Stomach (tissue), 9 donors: ENCODE measurements around the gene ZNF275. TPM values are rescaled to one million over a fixed set of nuclear protein-coding genes. Genes with fewer than 3 reads are reported as not detected.

Source experiments
- DNase-seq, 2 donors: peaks; one replicate each; pipeline versions ENCODE4 v3.0.0 to v3.0.0-alpha.2; 2013 to 2019
- H3K27ac ChIP-seq, 5 donors: fragments of 200-600 bp in 4 of 5; sonication (generic) in 4 of 5; one replicate each; pipeline ENCODE4 v1.5.1; 2013 to 2019; ENCODE audit warnings: mild to moderate bottlenecking in 1 of 5, moderate library complexity in 1 of 5
- H3K27me3 ChIP-seq, 3 donors: fragments of 200-600 bp; sonication (generic); one replicate each; pipeline ENCODE4 v1.5.1; 2017 to 2019; ENCODE audit warnings: mixed run types in 1 of 3
- H3K36me3 ChIP-seq, 4 donors: fragments of 200-600 bp; sonication (generic); 1 replicate in 3 of 4; 2 replicates in 1 of 4; pipeline ENCODE4 v1.5.1; 2016 to 2019
- H3K4me1 ChIP-seq, 4 donors: fragments of 200-600 bp; sonication (generic); one replicate each; pipeline ENCODE4 v1.5.1; 2016 to 2019
- H3K4me3 ChIP-seq, 4 donors: fragments of 200-600 bp; sonication (generic) in 3 of 4; one replicate each; pipeline ENCODE4 v1.5.1; 2016 to 2019; ENCODE audit warnings: mild to moderate bottlenecking in 1 of 4
- H3K9me3 ChIP-seq, 4 donors: fragments of 200-600 bp; sonication (generic); one replicate each; pipeline ENCODE4 v1.5.1; 2016 to 2019
- CTCF ChIP-seq, 7 experiments: fragments of 450-650 bp in 4 of 7; fragments of 200-600 bp in 3 of 7; sonication (generic) in 3 of 7; IDR thresholded peaks; one replicate each; pipeline ENCODE4 v1.5.1; 2016 to 2019; ENCODE audit warnings: antibody characterized with exemption in 7 of 7, control low read depth in 2 of 7, mild to moderate bottlenecking in 1 of 7
- EP300 ChIP-seq: sonication (generic); formaldehyde crosslinking; IDR thresholded peaks from one replicate; pipeline ENCODE4 v1.6.1; 2017; ENCODE audit warnings: antibody characterized with exemption
- POLR2A ChIP-seq, 4 donors: fragments of 450-650 bp; IDR thresholded peaks; one replicate each; pipeline ENCODE4 v1.6.1; 2016; ENCODE audit warnings: antibody characterized with exemption in 4 of 4, control low read depth in 2 of 4, mild to moderate bottlenecking in 1 of 4, moderate library complexity in 1 of 4
- POLR2AphosphoS5 ChIP-seq, 3 donors: sonication (generic); formaldehyde crosslinking; IDR thresholded peaks; one replicate each; pipeline ENCODE4 v1.6.1; 2016; ENCODE audit warnings: antibody characterized with exemption in 3 of 3
- WGBS, 5 donors: extraction: QIAGEN DNeasy Blood & Tissue Kit in 3 of 5; methylation state at CpG; one replicate each; pipeline versions ENCODE4 v1.1.5 to v1.1.7; 2013 to 2018; 5-methylcytosine and 5-hydroxymethylcytosine counted together
- intact Hi-C: fragments of 100-400 bp; cut with DNase I; formaldehyde crosslinking; loops from one replicate; pipeline ENCODE4 v1.15.1; 2023; ENCODE audit warnings: low total_unique reads
- polyA plus RNA-seq, 3 donors: library from polyadenylated mRNA; stranded (reverse); fragments of 200-250 nt; gene quantifications; one replicate each; pipeline ENCODE4 v1.2.3, GENCODE V29; 2013
- total RNA-seq, 5 donors: library from RNA; depleted of rRNA; stranded (reverse); fragments of >200 nt; gene quantifications; one replicate each; pipeline versions ENCODE4 v1.1.0 to v1.2.3, GENCODE V29; 2014 to 2016
- donor health status: healthy with polysubstance abuse.
- donor health status: Bipolar disorder and iron deficiency.
- donor health status: healthy.

ZNF275 gene
- total and polyA plus RNA-seq, 8 donors, result 0.87 to 13.4 (median 3.7) TPM

GRCh38 chrX:153310901-153311300 lies 23.1 kb upstream of the ZNF275 start:
- intact Hi-C loops, result no loop called here
- Histone ChIP-seq H3K27ac (no peak overlapping the region), H3K27me3 (peaks cover 0 to 10% (median 6%) of the 10 kb centered on the region in 3 donors), H3K4me1 (no peaks in the 10 kb centered on the region), H3K36me3 (no peaks in the 10 kb centered on the region), H3K4me3 (no peak overlapping the region), H3K9me3 (no peaks in the 10 kb centered on the region)
- no peak for TF ChIP-seq CTCF (IDR thresholded peaks at IDR 0.05)
- TF ChIP-seq POLR2A (IDR thresholded peaks at IDR 0.05), result no peak
- no peak for TF ChIP-seq EP300
- no peak for TF ChIP-seq POLR2AphosphoS5 (IDR thresholded peaks at IDR 0.05)
- DNase-seq, result no peak
- WGBS, 5 donors, result 79 to 90% (median 82%) methylated on average over 8 to 9 of the region's 9 CpGs

GRCh38 chrX:153312041-153312440 lies 21.9 kb upstream of the ZNF275 start:
- Histone ChIP-seq H3K4me3 (no peak overlapping the region), H3K27ac (no peak overlapping the region), H3K36me3 (no peaks in the 10 kb centered on the region), H3K27me3 (peaks cover 0 to 6% (median 5%) of the 10 kb centered on the region in 3 donors), H3K9me3 (no peaks in the 10 kb centered on the region), H3K4me1 (no peaks in the 10 kb centered on the region)
- 73 to 83% (median 78%) methylated on average over 5 of the region's 5 CpGs; no CpG with 5 or more reads in 1 of the 5 donors for WGBS, 5 donors
- intact Hi-C loops, result no loop called here
- TF ChIP-seq EP300, result no peak
- TF ChIP-seq POLR2A (IDR thresholded peaks at IDR 0.05), result no peak
- TF ChIP-seq POLR2AphosphoS5 (IDR thresholded peaks at IDR 0.05), result no peak
- TF ChIP-seq CTCF (IDR thresholded peaks at IDR 0.05), result no peak
- no peak for DNase-seq

- Histone ChIP-seq H3K36me3 (no peaks in the 10 kb centered on the region), H3K4me1 (no peaks in the 10 kb centered on the region), H3K27me3 (peaks cover 0 to 6% (median 4%) of the 10 kb centered on the region in 3 donors), H3K9me3 (no peaks in the 10 kb centered on the region), H3K4me3 (no peak overlapping the region), H3K27ac (no peak overlapping the region)
- intact Hi-C loops, result no loop called here
- no peak for DNase-seq
- 53 to 80% (median 65%) methylated on average over 1 of the region's 1 CpG; no CpG with 5 or more reads in 1 of the 5 donors for WGBS, 5 donors
- TF ChIP-seq POLR2A (IDR thresholded peaks at IDR 0.05) (no peak), CTCF (IDR thresholded peaks at IDR 0.05) (no peak), POLR2AphosphoS5 (IDR thresholded peaks at IDR 0.05) (no peak)
Observed at GRCh38 chrX:153312842-153313241, 21.1 kb upstream of the ZNF275 start.

- Histone ChIP-seq H3K27me3 (peaks cover 0 to 24% (median 12%) of the 10 kb centered on the region in 3 donors), H3K4me1 (no peaks in the 10 kb centered on the region), H3K27ac (no peak overlapping the region), H3K9me3 (peaks cover 0 to 6% (median 0%) of the 10 kb centered on the region in 4 donors), H3K36me3 (no peaks in the 10 kb centered on the region), H3K4me3 (no peak overlapping the region)
- intact Hi-C loops, result no loop called here
- no peak for DNase-seq
- 78 to 96% (median 84%) methylated on average over 4 to 8 of the region's 8 CpGs for WGBS, 5 donors
- TF ChIP-seq POLR2AphosphoS5 (IDR thresholded peaks at IDR 0.05) (no peak), CTCF (IDR thresholded peaks at IDR 0.05) (no peak), POLR2A (IDR thresholded peaks at IDR 0.05) (no peak), EP300 (no peak)
Observed at GRCh38 chrX:153317306-153317705, 16.6 kb upstream of the ZNF275 start.
